DMS 273 (cell line): ENCODE data around the gene ZNF491.
"Not testable (repeated sequence)": the region's sequence is repeated elsewhere in the genome, so short reads cannot be mapped to it uniquely, and the experiment has no call there.

Source experiments
- DNase-seq: peaks from one replicate; lab custom pipeline; 2025; ENCODE audit not compliant: unreplicated experiment; lab: John Stamatoyannopoulos, UW

ZNF491 gene

GRCh38 chr19:11806354-11807098 is 8.2 kb downstream of the ZNF491 start:
- DNase-seq: no peak

- DNase-seq: no peak
Measured at GRCh38 chr19:11807099-11807380, 8.7 kb downstream of the ZNF491 start.

- no peak for DNase-seq
Measured at GRCh38 chr19:11813703-11814028, 15.3 kb downstream of the ZNF491 start.

- DNase-seq: peak; percentile 96
Measured at GRCh38 chr19:11814029-11814699, 15.8 kb downstream of the ZNF491 start, which contains the start of gene ZNF440. ZNF440 (plus strand) TSS chr19:11814273; CDS start chr19:11814448, 175 bp downstream.

GRCh38 chr19:11814700-11815035 is 16.3 kb downstream of the ZNF491 start:
- peak; percentile 52 for DNase-seq

- no peak for DNase-seq
Measured at GRCh38 chr19:11821474-11822109, 23.3 kb downstream of the ZNF491 start.

GRCh38 chr19:11828957-11829876 is 30.9 kb downstream of the ZNF491 start:
- DNase-seq: not testable (repeated sequence)

GRCh38 chr19:11832253-11832912 is 34.1 kb downstream of the ZNF491 start:
- DNase-seq: no peak

- peak; percentile 6 for DNase-seq
Measured at GRCh38 chr19:11833541-11833940, 35.2 kb downstream of the ZNF491 start.

GRCh38 chr19:11835626-11836066 is 37.3 kb downstream of the ZNF491 start:
- not testable (repeated sequence) for DNase-seq

GRCh38 chr19:11843722-11844121 is 45.4 kb downstream of the ZNF491 start:
- no peak for DNase-seq

- peak; percentile 4 for DNase-seq
Measured at GRCh38 chr19:11847615-11848014, 49.3 kb downstream of the ZNF491 start.

GRCh38 chr19:11848200-11848593 is 49.9 kb downstream of the ZNF491 start:
- no peak for DNase-seq

- DNase-seq: peak; percentile 89
Measured at GRCh38 chr19:11848594-11849469, 50.5 kb downstream of the ZNF491 start, which contains the start of gene ZNF439. ZNF439 (plus strand) TSS chr19:11848726; CDS start chr19:11848868, 142 bp downstream.

GRCh38 chr19:11850289-11850688 is 52.0 kb downstream of the ZNF491 start:
- not testable (repeated sequence) for DNase-seq

- no peak for DNase-seq
Measured at GRCh38 chr19:11853358-11853757, 55.0 kb downstream of the ZNF491 start.

GRCh38 chr19:11856596-11857250 is 58.4 kb downstream of the ZNF491 start:
- no peak for DNase-seq
